NCI-H345 (cell line): ENCODE results near the gene TIMP1.

ENCODE experiments used
- DNase-seq: peaks from one replicate; lab custom pipeline; 2025; lab: John Stamatoyannopoulos, UW

The TIMP1 gene

DNA sequence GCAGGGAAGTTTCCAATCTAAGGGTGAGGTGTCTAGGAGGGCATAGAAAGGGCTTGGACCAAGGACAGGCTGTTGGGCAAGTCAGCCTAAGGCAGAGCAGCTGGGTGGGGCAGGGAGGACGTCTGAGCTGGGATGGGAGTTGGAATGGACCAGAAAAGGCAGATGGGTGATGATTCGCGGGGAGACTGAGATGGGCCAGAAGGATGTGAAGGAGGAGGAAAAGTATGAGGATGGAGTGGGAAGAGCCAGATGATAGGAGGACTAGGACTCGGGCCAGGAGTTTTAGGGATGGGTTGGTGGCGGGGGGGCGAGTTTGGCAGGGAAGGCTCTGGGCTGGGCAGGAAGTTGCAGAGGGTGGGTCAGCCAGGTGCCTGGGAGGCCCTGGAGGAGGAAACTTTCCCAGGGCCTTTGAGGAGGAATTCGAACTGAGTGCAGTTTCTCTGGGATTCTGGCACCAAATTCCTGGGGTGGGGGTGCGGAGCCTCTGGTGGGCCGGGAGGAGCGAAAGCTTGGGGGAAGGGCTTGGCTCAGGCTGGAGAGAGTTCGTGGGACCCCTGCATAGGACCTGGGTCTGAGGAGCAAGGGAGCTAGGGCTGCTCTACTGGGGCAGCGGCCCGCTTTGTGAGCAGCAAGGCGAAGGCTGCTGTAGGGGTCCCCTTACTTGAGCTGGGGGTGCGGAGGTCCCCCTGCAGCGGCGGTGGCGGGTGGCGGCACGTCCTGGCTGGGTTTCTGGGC, 8.7 kb upstream of the TIMP1 start:
- DNase-seq = no peak

DNA sequence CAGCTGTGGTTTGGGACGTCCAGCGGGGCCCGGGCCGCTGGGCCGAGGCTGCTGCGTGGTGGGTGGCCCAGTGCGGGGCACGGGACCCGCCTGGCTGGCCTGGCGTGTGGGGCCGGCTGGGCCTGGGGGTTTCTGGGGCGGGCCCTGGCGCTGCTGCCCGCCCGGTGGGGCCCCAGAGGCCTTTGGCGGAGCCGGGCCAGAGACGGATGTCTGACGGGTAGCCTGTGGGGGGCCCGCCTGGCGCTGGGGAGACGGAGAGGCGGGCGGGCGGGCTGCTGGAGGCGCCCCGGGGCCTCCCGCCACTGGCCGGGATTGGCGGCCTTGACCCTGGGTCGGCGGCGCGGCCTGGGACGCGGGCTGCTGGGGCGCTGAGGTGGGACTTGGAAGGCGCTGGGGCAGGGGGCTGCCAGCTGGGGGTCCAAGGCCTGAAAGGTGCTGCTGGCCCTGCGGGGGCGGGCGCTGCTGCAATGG, 8.1 kb upstream of the TIMP1 start:
- no peak for DNase-seq

GRCh38 chrX:47574547-47575301, 7.5 kb upstream of the TIMP1 start:
- no peak for DNase-seq

GRCh38 chrX:47576021-47576898, 6.0 kb upstream of the TIMP1 start:
- DNase-seq = no peak

DNA sequence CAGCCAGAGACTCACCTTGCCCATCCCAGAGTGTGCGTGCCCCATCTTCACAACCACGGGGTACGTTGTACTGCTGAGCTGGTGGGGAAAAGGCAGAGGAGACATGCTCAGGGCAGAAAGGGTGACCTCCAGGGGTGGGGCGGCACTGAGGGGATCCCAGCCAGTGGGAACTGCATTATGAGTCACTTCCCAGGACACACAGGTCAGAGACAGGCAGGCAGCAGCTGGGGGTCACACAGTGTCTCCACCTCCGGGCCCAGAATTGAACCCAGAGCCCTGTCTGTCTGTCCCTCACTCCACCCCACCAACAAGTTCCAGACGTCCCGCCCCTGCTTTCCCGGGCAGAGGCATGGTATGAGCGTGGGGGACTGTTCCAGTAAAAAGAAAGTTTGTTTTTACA, 4.8 kb upstream of the TIMP1 start:
- DNase-seq = no peak

DNA sequence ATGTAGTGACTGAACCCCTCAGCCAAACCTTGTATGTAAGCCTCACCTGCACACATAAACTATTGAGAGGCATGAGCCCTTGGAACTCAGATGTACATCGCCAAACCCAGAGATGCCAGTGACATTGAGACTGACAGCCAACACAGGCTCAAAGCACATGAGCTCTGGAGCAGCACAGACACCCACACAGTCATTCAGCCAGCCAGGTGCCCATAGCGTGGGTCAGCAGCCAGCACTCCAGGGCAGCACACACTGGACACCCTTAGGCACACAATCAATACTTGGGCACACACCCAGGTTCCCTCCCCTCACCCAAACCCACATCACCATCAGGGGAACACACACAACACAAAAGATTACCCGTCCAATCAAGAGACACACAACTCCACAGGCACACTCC, 4.3 kb upstream of the TIMP1 start:
- DNase-seq = no peak

GRCh38 chrX:47578692-47579091, 3.5 kb upstream of the TIMP1 start:
- DNase-seq = no peak

DNA sequence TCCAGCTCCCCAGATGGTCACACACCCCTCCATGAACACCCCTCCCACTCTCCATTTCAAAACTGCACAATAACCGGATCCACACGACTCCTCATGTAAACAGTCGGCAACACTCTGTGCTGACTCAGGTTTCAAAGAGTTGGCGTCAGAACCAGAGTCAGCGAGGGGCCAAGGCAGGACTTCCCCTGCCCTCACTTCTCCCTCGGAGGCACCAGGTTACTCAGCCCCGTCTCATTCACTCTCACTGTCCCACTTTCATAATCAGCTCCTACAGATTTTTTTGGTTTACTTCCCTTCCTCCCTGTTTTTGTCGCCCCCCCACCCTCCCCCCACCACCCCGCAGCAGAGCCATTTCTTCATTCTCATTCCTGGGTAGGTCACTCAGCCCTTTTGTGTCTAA, 2.7 kb upstream of the TIMP1 start:
- no peak for DNase-seq

- DNase-seq = no peak
Measured at GRCh38 chrX:47583240-47583861, 1.1 kb downstream of the TIMP1 start.

DNA sequence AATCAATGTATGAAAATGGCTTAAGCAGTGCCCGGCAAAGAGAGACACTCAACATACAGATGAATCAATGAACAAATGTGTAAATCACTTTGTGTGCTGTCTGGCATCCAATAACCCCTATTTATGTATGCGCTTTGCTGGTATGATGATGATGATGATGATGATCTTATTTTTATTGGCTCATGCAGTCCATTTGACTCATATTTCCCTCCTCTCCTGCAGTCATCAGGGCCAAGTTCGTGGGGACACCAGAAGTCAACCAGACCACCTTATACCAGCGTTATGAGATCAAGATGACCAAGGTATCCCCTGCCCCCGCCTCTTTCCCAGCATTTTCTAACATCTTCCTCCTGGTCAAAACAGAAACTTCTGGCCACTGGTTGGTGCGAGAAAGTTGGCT, 2.5 kb downstream of the TIMP1 start:
- no peak for DNase-seq

GRCh38 chrX:47585273-47585672, 3.0 kb downstream of the TIMP1 start:
- DNase-seq = no peak

DNA sequence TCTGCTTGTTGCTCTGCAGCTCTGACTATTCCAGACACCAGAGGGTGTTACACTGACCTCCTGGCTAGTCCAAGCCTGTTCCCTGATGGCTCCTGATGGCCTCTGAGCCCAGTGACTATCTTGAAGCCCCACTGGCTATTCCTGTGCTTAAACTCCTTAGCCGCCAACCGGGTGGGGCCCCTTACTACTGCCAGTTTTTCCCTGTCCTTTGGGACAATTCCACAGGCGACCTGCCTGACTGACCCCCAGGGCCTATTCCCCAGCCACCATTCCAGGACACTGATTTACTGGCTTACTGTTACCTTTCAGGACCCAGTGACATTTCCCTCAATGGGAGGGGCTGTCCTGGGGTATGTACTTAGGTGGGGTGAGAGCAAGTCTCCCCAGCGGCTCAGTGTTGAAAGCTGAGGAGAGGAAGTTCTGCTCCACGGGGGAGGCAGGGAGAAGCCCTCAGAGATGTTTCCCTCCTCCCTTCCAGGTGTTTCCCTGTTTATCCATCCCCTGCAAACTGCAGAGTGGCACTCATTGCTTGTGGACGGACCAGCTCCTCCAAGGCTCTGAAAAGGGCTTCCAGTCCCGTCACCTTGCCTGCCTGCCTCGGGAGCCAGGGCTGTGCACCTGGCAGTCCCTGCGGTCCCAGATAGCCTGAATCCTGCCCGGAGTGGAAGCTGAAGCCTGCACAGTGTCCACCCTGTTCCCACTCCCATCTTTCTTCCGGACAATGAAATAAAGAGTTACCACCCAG, 4.0 kb downstream of the TIMP1 start:
- no peak for DNase-seq

DNA sequence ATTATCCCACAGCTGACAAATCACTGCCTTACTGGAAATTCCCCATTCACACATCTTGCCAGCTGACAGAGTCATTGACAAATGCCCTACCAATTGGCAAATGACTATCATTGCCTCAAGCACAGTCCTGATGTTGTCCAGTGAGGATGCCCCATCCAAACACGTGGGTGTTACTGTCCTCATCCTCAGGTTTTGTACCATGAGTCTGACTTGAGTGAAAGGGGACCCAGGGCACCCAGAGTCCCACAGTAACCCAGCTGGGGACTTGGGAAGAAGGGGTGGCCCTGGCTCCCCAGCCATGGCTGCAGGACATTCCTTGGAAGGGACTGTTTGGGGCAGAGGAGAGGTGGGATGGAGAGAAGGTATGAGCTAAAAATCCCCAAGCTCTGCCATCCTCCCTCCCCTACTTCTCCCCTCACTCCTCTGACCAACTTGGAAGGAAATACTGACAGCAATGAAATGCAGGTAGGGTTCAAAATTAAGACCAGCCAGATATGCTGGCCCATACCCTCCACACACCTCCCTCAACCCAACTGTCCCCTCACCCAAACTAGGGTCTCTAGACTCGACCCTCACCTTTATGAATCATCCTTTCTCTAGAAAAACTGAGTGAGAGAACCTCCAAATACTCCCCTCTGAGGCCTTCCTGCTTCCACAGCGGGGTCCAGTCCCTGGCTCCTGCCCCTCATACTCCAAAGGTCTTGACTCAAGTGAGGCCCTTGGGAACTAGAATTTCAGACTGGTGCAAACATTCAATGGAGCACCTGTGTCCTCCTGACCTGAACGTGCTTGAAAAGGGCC, 5.1 kb downstream of the TIMP1 start:
- no peak for DNase-seq

DNA sequence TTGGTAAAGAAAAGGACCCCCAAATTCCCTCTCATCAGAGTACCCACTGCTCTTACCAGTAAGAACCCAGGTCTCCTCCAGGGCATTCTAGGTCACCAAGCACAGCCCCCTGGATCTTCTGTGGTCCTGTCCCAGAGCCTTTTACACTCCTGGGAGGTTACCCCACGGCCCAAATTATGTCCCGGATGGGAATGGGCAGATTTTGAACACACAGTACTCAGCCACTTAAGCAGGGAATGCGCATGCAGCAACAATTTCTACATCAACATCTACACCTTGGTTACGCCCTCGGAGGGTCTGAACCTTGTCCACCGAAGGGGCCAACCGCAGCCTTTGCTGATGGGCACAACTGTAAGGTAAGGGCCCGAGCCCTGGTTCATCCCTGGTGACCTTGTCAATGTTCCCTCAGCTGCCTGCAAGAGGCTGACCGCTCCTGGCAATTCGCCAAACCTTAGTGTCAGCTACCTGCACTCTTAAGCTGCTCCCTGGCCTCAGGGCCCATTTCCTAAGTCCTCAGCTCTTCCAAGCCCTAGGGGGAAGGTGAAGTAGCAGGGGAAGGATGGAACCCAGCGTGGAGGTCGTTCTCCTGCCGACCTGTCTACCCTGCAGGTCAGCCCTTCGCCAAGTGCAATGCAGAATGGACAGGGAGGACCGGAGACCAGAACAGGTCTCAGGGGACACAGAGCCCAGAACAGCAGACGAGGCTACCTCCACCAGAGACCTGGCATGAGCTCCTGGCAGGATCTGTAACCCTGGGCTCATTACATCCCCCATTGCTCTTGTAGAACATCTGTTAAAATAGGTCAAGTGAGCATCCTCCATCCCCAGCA, 5.9 kb downstream of the TIMP1 start:
- DNase-seq = no peak

DNA sequence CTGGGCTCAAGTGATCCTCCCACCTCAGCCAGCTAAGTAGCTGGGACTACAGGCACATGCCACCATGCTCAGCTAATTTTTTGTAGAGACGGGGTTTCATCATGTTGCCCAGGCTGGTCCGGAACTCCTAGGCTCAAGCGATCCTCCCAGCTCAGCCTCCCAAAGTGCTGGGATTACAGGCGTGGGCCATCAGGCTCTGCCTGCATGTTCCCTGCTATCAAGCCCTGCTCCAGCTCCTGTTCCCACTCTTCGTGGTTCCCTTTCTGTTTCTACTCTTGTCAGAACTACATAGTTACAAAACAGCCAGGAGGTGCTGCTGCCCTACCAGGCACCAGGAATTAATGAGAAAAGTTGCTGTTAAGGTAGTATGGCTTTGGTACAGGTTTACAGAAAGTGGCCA, 8.7 kb downstream of the TIMP1 start:
- no peak for DNase-seq

DNA sequence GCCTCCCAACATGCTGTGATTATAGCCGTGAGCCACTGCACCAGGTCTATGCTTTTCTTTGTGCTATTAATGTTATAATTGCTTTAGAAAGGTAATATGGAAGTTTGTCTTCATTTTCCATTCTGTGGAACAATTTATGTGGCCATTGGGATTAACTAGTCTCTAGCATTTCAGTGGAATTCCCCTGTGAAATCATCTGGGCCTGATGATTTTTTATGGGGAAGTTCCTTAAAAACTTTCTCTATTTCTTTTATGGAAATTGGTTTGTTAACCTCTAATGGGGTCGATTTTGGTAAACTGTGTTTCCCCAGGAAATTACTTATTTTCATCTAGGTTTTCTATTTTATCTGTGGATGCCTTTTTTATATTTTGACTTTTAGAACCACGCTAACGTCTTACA, 11.3 kb downstream of the TIMP1 start:
- DNase-seq = no peak

- no peak for DNase-seq
Measured at GRCh38 chrX:47595716-47596251, 13.5 kb downstream of the TIMP1 start.

DNA sequence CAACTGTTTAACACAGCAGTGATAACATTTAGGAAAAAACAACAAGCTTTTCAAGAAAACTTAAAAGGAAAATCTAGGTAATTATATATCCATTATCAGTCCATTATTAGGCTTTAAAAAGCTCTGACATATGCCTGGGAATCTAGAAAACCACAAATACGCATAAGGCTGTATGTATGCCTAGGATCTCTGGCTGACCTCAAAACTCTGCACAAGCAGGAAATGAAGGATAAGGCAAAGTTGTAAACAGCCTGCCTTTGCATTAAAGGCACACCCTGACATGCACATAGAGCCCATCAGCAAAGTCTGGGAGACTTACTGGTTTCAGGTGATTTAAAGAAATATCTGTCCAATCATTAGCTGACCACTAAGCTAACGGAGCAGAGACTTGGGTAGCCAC, 14.0 kb downstream of the TIMP1 start:
- no peak for DNase-seq

DNA sequence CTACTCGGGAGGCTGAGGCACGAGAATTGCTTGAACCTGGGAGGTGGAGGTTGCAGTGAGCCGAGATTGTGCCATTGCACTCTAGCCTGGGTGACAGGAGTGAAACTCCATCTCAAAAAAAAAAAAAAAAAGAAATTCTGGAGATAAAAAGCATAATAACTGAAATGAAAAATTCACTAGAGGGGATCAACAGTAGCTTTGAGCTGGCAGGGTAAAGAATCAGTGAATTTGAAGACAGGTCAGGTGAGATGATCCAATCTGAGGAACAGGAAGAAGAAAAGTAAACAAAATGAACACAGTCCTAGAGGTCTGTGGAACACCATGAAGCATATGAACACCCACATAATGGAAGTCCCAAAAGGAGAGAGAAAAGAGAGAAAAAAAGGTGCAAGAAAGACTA, 15.0 kb downstream of the TIMP1 start:
- no peak for DNase-seq
